SK-N-SH treated with all-trans-retinoic acid at 6 μM for 48 hours (cell line): ENCODE data around the gene DLL1.

Experiments used
- ATAC-seq: fragments of 200-7000 bp; cut with Tn5 transposase; 3 replicates; pipeline ENCODE4 v1.9.1; 2020; ENCODE audit warnings: mild to moderate bottlenecking, moderate library complexity
- ARNTL ChIP-seq: fragments of 450-650 bp; formaldehyde crosslinking; IDR thresholded peaks from 2 replicates; pipeline ENCODE4 v1.5.0; 2020; ENCODE audit warnings: low read depth, mild to moderate bottlenecking, moderate library complexity, borderline replicate concordance
- BACH2 ChIP-seq: fragments of 250-450 bp; sonication (Bioruptor Pico); IDR thresholded peaks from 2 replicates; pipeline ENCODE4 v1.9.0; 2021; ENCODE audit warnings: mild to moderate bottlenecking, borderline replicate concordance
- CREB5 ChIP-seq: fragments of 250-450 bp; sonication (Bioruptor Pico); IDR thresholded peaks from 2 replicates; pipeline ENCODE4 v1.5.1; 2020; ENCODE audit warnings: low read depth, mild to moderate bottlenecking, moderate library complexity
- CSDC2 ChIP-seq: fragments of 250-450 bp; sonication (Bioruptor Pico); IDR thresholded peaks from 2 replicates; pipeline ENCODE4 v1.5.0; 2020; ENCODE audit warnings: mild to moderate bottlenecking, moderate library complexity
- CSRNP3 ChIP-seq: fragments of 250-450 bp; sonication (Bioruptor Pico); IDR thresholded peaks from 2 replicates; pipeline ENCODE4 v1.5.1; 2021; ENCODE audit warnings: mild to moderate bottlenecking, moderate library complexity
- GLIS3 ChIP-seq: fragments of 250-450 bp; sonication (Bioruptor Pico); IDR thresholded peaks from 2 replicates; pipeline ENCODE4 v1.5.0; 2020; ENCODE audit warnings: mild to moderate bottlenecking, moderate library complexity
- ISL1 ChIP-seq: fragments of 250-450 bp; sonication (Bioruptor Pico); IDR thresholded peaks from 2 replicates; pipeline ENCODE4 v2.1.2; 2022; ENCODE audit warnings: mild to moderate bottlenecking, moderate library complexity
- OSR1 ChIP-seq: fragments of 250-450 bp; sonication (Bioruptor Pico); IDR thresholded peaks from 2 replicates; pipeline ENCODE4 v1.8.0; 2022; ENCODE audit warnings: moderate library complexity, mild to moderate bottlenecking, inconsistent platforms
- POU6F1 ChIP-seq: fragments of 250-450 bp; sonication (Bioruptor Pico); IDR thresholded peaks from 2 replicates; pipeline ENCODE4 v1.8.0; 2021; ENCODE audit warnings: low read depth, mild to moderate bottlenecking, moderate library complexity, borderline replicate concordance
- PPARA ChIP-seq: fragments of 250-450 bp; sonication (Bioruptor Pico); IDR thresholded peaks from 2 replicates; pipeline ENCODE4 v1.5.0; 2020; ENCODE audit warnings: mild to moderate bottlenecking, borderline replicate concordance
- SNAI2 ChIP-seq: fragments of 250-450 bp; sonication (Bioruptor Pico); IDR thresholded peaks from 2 replicates; pipeline ENCODE4 v1.5.0; 2020; ENCODE audit warnings: mild to moderate bottlenecking, moderate library complexity
- TCF4 ChIP-seq: fragments of 250-450 bp; sonication (Bioruptor Pico); IDR thresholded peaks from 2 replicates; pipeline ENCODE4 v1.8.0; 2021; ENCODE audit warnings: mild to moderate bottlenecking, moderate library complexity, borderline replicate concordance
- TOX ChIP-seq: fragments of 250-450 bp; sonication (Bioruptor Pico); IDR thresholded peaks from 2 replicates; pipeline ENCODE4 v1.8.0; 2021; ENCODE audit warnings: mild to moderate bottlenecking, moderate library complexity, borderline replicate concordance
- TSHZ2 ChIP-seq: fragments of 250-450 bp; sonication (Bioruptor Pico); IDR thresholded peaks from 2 replicates; pipeline ENCODE4 v1.5.0; 2020; ENCODE audit warnings: mild to moderate bottlenecking, moderate library complexity
- ZC3H10 ChIP-seq: fragments of 250-450 bp; sonication (Bioruptor Pico); IDR thresholded peaks from 2 replicates; pipeline ENCODE4 v1.5.1; 2021; ENCODE audit warnings: mild to moderate bottlenecking, moderate library complexity
- ZFP30 ChIP-seq: fragments of 450-650 bp; formaldehyde crosslinking; IDR thresholded peaks from 2 replicates; pipeline ENCODE4 v1.5.0; 2022; ENCODE audit warnings: mild to moderate bottlenecking, moderate library complexity
- ZNF70 ChIP-seq: fragments of 450-650 bp; formaldehyde crosslinking; IDR thresholded peaks from 2 replicates; pipeline ENCODE4 v1.5.0; 2020; ENCODE audit warnings: mild to moderate bottlenecking, moderate library complexity
- TF ChIP-seq, protein P1 (sequence below): fragments of 250-450 bp; sonication (Bioruptor Pico); IDR thresholded peaks from 2 replicates; pipeline ENCODE4 v1.8.0; 2020; ENCODE audit warnings: mild to moderate bottlenecking, moderate library complexity, borderline replicate concordance

The DLL1 gene

GRCh38 chr6:170288852-170289179 is 2.1 kb downstream of the DLL1 start:
- TF ChIP-seq CSDC2 (CRISPR knock-in tag) (no peak), ARNTL (CRISPR knock-in tag) (no peak), ISL1 (CRISPR knock-in tag) (no peak), CREB5 (CRISPR knock-in tag) (no peak), ZNF70 (CRISPR knock-in tag) (no peak)
- ATAC-seq, result no peak

DNA sequence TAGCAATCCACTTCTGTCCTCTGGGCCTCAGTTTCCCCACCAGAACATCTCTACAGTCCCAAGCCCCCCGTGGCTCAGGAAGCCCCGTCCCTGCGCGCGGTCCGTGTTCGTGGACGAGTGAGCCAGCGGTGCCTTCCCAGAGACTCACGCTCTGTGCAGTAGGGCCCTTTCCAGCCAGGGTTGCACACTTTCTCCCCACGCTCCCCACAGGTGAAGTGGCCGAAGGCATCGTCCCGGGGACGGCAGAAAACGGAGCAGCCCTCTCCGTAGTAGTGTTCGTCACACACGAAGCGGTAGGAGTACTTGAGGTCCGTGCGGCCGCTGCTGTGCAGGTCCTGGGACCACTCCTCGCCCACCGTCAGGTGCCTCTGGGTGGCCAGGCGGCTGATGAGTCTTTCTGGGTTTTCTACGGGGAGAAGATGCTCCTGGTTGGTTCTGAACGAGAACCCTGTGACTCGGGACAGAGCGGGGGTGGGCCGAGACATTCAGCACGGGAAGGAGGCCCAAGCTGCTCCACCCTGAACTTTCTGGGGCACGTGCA is 2.7 kb downstream of the DLL1 start:
- no peak for ATAC-seq
- TF ChIP-seq CSRNP3 (CRISPR knock-in tag) (no peak), ZFP30 (no peak), TSHZ2 (CRISPR knock-in tag) (no peak)
- TF ChIP-seq, all 23 proteins: peak for 0

DNA sequence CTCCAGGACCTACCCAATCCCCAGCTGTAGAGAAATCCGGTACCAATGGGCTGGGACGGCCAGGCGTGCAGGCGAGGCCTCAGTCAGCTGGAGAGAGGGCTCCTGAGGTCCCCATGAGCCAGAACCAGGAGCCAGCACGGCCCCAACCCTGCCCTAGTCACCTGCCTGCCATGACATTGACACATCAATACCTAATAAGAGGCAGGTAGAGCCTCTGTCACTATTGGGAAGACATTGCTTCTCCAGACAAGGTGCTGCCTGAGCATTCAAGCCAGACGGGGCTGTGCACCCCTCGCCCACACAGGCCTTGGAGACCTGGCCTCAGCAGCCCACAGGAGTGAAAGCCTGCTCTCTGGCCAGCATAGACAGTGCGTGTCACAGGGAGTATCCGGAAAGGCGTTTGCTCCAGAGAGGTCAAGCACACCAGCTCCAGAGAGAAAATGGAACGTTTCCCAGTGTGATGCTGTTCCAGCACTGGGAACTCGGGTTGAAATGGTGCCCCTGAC is 3.5 kb downstream of the DLL1 start:
- TF ChIP-seq ZC3H10 (CRISPR knock-in tag) (no peak), POU6F1 (CRISPR knock-in tag) (no peak), BACH2 (CRISPR knock-in tag) (no peak), ARNTL (CRISPR knock-in tag) (no peak), ZFP30 (no peak), CSDC2 (CRISPR knock-in tag) (no peak), TOX (CRISPR knock-in tag) (no peak), OSR1 (CRISPR knock-in tag) (no peak), TCF4 (CRISPR knock-in tag) (no peak), CREB5 (CRISPR knock-in tag) (no peak), CSRNP3 (CRISPR knock-in tag) (no peak), GLIS3 (CRISPR knock-in tag) (no peak), ZNF70 (CRISPR knock-in tag) (no peak), ISL1 (CRISPR knock-in tag) (no peak), SNAI2 (CRISPR knock-in tag) (no peak), PPARA (CRISPR knock-in tag) (no peak)
- TF ChIP-seq, protein P1, sequence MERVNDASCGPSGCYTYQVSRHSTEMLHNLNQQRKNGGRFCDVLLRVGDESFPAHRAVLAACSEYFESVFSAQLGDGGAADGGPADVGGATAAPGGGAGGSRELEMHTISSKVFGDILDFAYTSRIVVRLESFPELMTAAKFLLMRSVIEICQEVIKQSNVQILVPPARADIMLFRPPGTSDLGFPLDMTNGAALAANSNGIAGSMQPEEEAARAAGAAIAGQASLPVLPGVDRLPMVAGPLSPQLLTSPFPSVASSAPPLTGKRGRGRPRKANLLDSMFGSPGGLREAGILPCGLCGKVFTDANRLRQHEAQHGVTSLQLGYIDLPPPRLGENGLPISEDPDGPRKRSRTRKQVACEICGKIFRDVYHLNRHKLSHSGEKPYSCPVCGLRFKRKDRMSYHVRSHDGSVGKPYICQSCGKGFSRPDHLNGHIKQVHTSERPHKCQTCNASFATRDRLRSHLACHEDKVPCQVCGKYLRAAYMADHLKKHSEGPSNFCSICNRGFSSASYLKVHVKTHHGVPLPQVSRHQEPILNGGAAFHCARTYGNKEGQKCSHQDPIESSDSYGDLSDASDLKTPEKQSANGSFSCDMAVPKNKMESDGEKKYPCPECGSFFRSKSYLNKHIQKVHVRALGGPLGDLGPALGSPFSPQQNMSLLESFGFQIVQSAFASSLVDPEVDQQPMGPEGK (CRISPR knock-in tag), result no peak
- ATAC-seq, result no peak
